Stimulated activated CD8-positive, alpha-beta memory T cell treated with anti-CD3 and anti-CD28 coated beads, Interleukin-12 subunit alpha, Interleukin-12 subunit beta, amount 100 ng/mL, for 1 hour (primary cell): ENCODE results near the gene SESN3.
"Not testable (repeated sequence)": the region's sequence is repeated elsewhere in the genome, so short reads cannot be mapped to it uniquely, and the experiment has no call there.

ENCODE experiments used
- DNase-seq: peaks from one replicate; pipeline ENCODE4 v3.0.0-alpha.2; 2020; ENCODE audit warnings: low read depth

Gene SESN3, protein sequence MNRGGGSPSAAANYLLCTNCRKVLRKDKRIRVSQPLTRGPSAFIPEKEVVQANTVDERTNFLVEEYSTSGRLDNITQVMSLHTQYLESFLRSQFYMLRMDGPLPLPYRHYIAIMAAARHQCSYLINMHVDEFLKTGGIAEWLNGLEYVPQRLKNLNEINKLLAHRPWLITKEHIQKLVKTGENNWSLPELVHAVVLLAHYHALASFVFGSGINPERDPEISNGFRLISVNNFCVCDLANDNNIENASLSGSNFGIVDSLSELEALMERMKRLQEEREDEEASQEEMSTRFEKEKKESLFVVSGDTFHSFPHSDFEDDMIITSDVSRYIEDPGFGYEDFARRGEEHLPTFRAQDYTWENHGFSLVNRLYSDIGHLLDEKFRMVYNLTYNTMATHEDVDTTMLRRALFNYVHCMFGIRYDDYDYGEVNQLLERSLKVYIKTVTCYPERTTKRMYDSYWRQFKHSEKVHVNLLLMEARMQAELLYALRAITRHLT

GRCh38 chr11:95231127-95231880 is at the start of gene SESN3:
TSS of gene SESN3 (minus strand) at chr11:95231202. CDS start at chr11:95230860, 342 bp downstream.
- DNase-seq, result peak; percentile 96

DNA sequence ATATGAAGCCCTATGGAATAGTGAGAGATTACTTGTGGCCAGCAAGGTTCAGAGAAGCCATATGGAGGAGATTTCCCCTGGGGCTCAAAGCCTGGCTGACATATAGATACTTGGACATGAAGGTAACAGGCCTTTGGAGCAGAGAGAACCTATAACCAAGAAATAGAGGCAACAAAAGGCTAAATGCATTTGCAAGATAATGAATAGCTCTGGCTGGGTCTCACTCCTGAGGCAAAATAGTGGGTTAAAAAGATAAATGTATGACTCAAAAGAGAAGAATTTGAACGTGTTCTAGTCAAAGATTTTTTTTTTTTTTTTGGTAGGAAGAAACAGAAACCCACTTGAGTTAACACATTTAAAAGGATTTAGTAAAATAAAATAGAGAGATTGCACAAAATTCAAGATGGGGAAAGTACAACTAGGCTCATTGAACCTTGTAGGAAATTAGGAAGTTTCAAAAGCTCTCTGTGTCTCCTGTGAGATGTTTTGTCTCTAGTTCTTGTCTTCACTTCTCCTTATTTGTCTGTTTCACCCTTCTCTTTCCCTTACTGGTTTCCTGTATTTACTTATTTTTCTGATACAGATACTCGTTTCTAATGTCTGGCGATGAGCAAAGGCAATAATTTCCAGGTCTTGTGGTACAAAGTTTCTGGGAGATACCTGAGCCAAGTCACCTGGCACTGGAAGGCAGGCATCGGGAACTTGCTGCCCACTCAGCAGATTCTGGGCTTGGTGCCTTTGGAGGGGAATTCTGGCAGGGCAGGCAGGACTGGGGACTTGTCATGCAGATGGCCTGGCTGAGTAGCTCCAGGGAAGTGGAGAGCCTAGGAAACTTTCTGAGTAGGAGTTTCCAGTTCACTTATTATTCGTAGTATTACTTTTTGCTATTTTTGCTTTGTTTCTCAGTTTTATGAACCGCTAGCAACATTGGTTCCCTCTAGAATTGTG is 49.2 kb upstream of the SESN3 start:
- DNase-seq, result no peak

- no peak for DNase-seq
These were observed 46.9 kb upstream of the SESN3 start for GRCh38 chr11:95277868-95278267.

GRCh38 chr11:95276139-95276538 is 45.1 kb upstream of the SESN3 start:
- DNase-seq, result no peak

DNA sequence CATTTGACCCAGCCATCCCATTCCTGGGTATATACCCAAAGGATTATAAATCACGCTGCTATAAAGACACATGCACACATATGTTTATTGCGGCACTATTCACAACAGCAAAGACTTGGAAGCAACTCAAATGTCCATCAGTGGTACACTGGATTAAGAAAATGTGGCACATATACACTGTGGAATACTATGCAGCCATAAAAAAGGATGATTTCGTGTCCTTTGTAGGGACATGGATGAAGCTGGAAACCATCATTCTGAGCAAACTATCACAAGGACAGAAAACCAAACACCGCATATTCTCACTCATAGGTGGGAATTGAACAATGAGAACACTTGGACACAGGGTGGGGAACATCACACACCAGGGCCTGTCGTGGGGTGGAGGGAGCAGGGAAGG is 42.6 kb upstream of the SESN3 start:
- not testable (repeated sequence) for DNase-seq

- no peak for DNase-seq
These were observed 38.2 kb upstream of the SESN3 start for GRCh38 chr11:95269036-95269819.

DNA sequence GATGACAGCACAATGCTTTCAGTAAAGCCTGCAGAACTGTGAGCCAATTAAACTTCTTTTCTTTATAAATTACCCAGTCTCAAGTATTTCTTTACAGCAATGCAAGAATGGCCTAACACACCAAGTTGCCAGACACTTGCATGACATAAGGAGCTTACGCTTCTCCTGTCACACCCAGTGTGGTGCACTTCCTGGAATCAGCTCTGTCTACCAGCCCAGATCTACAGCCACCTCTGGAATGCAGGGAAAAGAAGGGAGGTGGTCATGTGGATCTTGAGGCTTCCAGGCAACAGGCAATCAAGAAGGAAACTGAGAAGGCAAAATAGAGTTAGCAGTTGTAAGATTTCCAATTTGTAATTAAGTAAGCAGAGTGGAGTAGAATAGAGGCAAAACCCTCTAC is 37.4 kb upstream of the SESN3 start:
- no peak for DNase-seq

DNA sequence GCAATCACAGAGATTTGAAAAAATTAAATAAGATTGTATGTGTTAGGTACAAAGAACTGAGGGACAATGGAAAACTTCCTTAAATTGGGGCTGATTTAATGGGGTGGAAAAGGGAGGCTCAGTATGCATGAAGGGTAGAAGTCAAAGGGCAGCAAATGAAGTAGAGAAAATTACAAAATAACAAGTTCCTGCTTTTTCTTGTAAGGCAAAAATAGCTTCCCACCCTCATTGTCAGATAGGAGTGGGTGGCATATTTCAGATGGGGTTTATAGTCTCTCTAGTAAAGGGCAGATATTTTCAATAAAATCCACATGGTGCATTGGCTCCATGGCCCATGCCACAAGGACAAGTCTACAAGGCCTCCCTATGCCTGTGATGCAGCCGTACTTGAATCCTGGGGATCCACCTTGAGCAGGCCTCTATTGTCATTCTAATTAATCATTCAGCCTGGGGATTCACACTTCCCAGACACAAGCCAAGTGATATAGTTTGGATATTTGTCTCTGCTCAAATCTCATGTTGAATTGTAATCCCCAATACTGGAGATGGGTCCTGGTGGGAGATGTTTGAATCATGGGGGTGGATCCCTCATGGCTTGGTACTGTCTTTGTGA is 36.7 kb upstream of the SESN3 start:
- no peak for DNase-seq

DNA sequence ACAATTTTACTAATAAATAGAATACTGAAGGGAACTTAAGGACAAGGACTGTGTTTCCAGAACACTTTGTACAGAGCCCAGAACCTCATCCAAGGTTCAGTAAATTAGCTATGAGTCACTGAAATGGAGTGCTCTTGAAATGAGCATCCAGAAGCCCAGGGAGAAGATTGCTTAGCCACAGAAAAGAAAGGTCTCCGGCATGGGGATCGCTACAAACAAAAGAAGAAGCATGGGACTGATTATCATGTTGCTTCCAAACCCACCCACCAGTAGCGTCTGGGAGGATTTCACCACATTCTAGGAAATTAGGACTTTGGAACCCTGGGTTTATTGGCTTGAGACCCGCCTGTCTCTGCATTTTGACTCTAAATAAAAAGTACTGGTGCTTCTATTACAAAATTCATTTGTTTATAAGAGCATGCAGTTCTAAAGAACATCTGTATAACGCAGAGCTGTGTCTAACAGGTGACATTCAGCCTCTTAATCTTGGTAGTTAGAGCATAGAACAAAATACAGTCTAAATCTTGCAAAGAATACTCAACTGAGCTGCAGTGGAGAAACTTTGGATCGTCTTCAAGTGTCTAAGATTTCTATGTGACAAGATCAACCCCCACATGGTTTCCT is 35.9 kb upstream of the SESN3 start:
- no peak for DNase-seq

DNA sequence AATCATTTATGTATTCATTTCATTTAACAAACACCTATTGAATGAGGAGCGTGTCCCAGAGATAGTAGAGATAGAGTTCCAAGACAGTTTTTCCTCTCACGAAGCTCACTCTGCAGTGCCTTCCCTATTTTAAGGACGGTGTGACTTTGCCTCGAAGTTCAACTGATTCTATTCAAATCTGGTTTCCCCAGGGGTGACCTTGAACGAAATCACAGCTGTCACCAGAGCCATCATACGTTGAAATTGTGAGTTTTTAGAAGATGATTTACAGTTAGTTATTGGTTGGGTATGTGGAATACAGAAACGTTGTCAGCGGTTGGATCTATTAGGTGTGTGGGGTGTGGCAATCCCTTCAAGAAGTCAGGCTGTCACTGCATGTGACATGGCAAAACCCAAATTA is 33.9 kb upstream of the SESN3 start:
- DNase-seq, result no peak

DNA sequence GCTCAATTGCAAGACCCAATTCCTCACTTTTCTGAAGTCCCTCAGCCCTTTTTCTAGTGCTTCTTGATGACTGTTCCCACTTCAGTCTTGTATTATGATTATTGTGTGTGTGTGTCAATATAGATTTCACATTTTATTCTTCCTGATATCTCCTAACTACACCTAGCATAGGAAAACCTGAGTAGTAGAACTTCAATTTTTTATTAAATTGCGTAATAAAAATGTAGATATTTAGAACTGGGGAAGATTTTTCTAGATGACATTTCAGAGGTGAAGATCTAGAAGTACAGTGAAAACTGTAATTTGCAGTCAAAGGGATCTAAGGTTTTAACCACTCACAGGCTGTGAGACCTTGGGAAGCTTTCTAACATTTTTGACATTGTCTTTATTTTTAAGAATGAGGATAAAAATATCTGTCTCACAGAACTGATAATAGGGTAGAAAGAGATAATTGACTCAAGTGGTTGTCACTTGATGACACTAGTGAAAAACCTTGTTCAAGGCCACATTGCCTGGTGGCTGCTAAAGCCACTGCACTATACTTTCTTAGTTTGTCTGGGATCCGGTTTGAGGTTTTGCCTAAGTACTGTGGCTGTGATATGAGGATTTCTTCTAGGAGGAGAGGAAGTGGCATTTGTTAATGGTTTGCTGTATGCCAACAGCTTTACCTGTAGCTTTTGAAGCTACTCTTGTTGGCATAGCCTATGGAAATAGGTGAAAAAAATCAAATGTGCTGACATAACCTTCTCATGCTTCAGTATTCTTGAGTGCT is 32.2 kb upstream of the SESN3 start:
- DNase-seq, result no peak

- DNase-seq, result no peak
These were observed 26.5 kb upstream of the SESN3 start for GRCh38 chr11:95257456-95257971.

- DNase-seq, result no peak
These were observed 25.3 kb upstream of the SESN3 start for GRCh38 chr11:95256321-95256779.

DNA sequence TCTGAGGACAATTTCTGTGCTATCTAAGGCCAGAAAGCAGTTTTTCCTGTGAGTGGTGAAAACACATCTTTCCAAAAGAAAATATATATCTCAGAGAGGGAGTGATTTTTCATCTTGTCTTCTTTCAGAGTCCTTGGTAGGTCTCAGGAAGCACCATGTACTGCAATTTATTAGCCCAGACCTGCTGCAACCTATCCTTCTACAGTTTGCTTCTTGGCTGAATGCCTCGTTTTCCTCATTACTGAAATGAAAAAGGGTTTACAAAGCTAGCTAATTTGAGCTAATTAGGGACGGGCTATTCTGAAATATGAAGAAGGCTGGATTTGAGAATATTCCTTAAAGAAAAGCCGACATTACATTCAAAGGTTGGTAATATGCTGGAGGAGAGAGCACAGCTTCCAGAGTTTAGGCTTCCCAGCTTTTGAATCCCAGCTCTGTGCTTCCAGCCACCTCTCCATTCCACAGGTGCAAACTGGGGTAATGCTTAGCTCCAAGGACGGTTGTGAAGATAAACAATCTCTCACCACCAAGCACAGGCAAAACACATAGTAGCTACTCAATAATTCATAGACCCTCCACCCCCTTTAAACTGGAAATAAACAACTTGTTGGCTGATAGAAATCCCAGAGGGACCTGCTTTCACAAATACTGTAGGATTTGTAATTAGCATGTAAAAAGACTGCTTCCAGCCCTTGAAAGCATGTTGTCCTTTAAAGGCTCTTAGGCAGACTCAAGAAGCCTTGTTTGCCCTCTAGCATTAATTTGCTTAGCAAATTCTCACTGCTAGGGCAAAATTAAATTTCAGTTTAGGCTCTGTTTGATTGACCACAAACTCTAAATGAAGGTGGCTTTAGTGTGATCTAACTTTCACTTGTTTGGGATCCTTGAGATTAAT is 24.5 kb upstream of the SESN3 start:
- no peak for DNase-seq

DNA sequence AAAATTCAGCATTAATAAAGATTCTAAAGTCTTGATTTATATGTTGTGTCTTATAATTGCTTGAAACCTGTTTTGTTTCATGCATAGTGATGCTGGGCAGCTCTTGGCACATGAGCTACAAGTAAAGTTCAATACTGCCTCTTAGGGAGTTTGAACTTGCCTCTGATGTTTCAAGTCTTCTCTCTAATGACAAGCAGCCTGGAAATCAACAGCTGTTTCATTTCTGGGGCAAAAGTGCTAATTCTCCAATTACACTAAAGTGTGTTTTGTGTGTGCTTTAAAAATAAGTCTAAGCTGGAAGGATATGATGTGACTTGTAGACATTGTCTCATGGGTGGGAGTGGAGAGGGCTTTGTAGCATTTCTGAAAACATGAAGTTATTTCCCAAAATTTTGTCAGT is 23.7 kb upstream of the SESN3 start:
- no peak for DNase-seq

GRCh38 chr11:95254131-95254704 is 23.2 kb upstream of the SESN3 start:
- peak; percentile 64 for DNase-seq

DNA sequence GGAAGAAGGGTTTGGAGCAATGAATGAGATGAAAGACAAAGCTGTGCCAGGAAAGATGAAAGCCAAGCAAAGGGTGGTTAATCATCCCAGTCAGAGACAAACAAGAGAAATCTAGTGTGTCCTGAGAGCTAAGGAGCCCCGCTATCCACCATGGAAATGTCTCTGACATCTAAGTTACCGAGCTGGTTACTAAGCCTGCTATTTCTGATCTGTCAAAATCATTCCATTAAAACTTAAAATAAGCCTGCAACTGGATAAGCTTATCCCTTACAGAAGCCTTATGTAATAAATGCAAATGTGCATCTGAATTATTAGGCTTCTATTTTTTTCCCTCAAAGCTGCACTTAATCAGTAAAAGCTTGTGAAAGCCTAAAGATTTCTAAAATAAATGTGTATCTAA is 22.1 kb upstream of the SESN3 start:
- DNase-seq, result no peak

DNA sequence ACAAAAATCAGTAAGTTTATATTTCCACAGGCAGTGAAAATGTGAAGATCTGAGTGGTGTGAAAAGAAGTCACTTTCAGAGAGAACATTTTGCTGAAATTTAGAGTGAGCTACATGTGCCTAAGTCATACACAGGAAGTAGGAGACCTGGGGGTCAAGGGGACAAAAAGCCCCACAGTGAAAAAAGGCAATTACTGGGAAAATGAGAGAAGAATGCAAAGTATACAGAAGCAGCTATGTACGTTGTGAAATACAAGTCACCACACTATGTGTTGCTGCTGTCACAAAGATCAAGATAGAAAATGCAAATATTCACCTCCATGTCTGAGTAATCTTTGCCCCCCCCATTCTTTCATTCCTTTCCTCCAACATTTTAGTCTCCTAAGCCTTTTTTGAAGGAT is 21.6 kb upstream of the SESN3 start:
- DNase-seq, result no peak
